HG03354 (cell line): ENCODE results near the gene TOMM5.
"Not testable (repeated sequence)": the region's sequence is repeated elsewhere in the genome, so short reads cannot be mapped to it uniquely, and the experiment has no call there.

Experiments
- ATAC-seq: cut with Tn5 transposase; IDR thresholded peaks from one replicate; pipeline ENCODE4 v1.9.1; 2021; ENCODE audit warnings: mild to moderate bottlenecking; ENCODE audit not compliant: unreplicated experiment, poor library complexity, severe bottlenecking

Gene TOMM5

GRCh38 chr9:37617832-37618231 is 25.4 kb upstream of the TOMM5 start:
- no peak for ATAC-seq

DNA sequence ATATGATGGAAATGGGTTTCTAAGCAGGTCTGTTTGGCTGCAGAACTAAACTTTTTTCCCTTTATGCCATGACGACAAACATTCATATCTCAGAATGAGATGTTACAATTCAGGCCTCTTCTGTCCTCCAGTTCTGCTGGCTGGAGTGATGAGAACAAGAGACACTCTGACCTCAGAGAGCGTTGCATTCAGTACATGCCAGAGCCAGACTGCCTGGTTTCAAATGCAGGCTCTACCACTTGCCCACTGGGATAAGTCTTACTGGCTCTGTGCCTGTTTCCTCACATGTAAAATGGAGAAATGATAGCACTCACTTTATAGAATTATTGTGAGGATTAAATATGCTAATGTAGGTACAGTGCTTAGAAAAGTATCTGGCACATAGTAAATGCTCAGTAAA is 24.8 kb upstream of the TOMM5 start:
- ATAC-seq, result no peak

DNA sequence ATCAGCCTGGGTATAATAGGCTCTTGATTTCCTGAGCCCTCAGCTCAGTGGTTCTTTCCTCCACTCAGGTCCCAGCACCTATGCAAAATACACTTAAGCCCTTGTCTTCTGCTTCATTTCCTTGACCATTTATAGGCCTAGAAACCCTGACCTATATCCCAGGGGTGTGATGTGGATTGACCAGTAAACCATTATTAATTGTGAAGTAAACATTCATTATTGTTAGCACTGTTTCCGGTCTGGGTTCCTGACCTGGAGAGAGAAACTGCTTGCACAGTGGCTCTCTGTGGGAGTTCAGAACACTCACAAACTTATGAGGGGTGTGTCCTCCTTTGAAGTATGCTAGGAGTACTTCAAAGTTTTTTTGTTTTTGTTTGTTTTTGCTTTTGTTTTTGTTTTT is 19.6 kb upstream of the TOMM5 start:
- no peak for ATAC-seq

- ATAC-seq, result no peak
Observed at GRCh38 chr9:37611014-37611413, 18.6 kb upstream of the TOMM5 start.

GRCh38 chr9:37609735-37610397 is 17.5 kb upstream of the TOMM5 start:
- no peak for ATAC-seq

DNA sequence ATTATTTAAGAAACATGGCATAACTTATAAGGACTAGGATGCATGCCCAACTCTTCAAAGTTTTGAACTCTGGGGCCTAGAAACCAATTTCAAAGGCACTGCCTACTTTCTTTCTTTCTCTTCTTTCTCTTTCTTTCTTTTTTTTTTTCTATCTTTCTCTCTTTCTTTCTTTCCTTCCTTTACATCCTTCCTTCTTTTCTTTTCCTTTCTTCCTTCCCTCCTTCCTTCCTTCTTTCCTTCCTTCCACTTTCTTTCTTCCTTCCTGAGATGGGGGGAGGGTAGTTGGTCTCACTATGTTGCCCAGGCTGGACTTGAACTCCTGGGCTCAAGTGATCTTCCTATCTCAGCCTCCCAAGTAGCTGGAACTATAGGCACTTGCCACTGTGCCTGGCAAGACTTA is 15.9 kb upstream of the TOMM5 start:
- ATAC-seq, result no peak

DNA sequence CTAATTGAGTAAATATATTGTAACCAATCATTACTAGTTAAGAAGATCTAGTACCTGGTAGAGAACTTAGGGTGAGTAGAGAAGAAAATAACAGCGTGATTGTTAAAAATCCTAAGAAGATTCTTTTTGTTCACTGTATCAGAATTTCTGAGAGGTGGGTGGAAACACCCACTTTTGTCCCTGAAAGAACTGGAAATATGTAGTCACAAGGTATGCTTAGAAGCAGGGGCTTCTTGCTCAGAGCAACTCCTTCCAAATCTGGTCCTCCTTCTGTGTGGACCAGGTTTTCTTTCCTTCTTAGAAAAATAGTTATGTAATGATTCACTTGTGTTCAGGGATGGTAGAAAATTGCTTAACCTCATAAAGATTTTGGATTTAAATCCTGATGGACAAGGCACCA is 11.9 kb upstream of the TOMM5 start:
- no peak for ATAC-seq

- no peak for ATAC-seq
Observed at GRCh38 chr9:37602817-37603216, 10.4 kb upstream of the TOMM5 start.

GRCh38 chr9:37602061-37602460 is 9.7 kb upstream of the TOMM5 start:
- not testable (repeated sequence) for ATAC-seq

DNA sequence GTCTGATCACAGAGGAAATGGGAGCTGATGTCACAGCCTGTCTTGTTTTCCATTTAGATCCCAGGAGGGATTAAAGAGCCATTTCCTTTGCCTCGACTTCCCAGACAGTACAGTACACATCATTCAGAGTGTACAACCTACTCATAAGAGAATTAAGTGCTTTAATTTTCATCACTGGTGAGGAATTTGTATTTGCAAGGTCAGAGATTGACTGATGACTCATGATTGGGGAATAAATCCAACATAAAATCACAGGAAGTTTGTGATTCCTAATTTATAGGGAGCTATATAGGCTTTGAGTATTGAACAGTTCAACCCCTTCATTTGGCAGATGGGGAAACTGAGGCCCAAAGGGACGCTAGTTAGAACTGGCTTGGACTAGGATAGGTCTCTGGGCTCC is 4.1 kb upstream of the TOMM5 start:
- ATAC-seq, result no peak

- no peak for ATAC-seq
Observed at GRCh38 chr9:37593883-37594448, 1.6 kb upstream of the TOMM5 start.

DNA sequence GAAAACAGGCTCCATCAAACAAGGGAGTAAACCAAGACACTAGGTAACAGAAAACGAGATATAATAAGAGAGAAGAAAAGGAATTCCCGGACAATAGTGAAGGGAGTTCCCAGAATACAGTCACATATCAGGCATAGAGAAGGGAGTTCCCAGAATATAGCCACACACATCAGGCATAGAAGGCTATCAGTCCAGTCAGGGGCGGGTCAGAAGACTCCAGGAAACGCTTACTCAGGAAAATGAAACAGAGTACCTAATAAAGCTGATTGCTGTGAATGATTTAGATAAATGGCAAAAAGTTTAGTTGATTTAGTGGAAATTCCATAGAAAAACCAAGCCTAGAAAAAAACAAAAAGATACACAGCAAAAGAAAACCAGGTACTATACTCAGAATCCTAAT is 4.9 kb downstream of the TOMM5 start:
- ATAC-seq, result no peak

GRCh38 chr9:37583522-37584121 is 8.8 kb downstream of the TOMM5 start:
- ATAC-seq, result no peak

- no peak for ATAC-seq
Observed at GRCh38 chr9:37582548-37583157, 9.7 kb downstream of the TOMM5 start.

DNA sequence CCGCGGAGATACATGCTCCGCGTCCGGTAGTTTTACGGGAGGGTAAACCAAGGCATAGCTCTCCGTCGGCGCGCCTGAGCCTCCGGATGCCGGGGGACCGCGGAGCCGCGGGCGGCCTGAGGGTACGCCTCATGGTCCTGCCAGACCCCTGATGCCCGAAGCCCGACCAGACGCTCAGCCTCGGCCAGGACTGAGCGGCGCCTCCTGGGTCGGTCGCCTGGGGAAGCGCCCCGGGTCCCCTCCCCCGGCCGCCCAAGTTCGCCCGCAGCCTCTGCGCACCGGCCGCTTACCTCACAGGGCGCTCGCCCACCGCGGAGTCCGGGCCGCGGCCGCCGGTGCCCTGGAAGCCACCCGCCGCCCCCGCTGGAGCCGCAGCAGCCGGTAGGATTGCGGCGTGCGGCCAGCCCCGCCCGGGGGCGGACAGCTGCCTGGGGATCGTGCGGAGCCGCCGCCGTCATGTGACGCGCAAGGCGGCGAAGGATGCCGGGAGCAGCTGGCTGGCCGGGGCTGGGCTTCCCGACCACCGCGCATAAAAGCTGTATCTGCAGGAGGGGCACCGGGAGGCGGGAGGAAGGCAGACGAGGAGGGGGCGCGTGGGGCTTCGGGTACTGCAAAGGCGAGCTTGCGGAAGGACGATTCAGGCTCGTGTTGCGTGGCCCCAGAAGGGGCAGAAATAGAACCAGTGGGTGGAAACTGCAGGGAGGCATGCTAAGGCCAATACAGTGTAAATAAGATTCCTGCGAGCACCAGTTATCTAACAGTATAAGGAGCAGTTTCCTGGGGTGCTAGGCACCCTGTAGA is 16.3 kb downstream of the TOMM5 start, which contains the start of gene FBXO10:
FBXO10 (minus strand) TSS at position 460 of the 801 bp plus-strand sequence. CDS start 34,612 bp downstream, outside the sequence.
- ATAC-seq, result peak; percentile 84

GRCh38 chr9:37575511-37575914 is 16.9 kb downstream of the TOMM5 start:
- peak; percentile 65 for ATAC-seq

DNA sequence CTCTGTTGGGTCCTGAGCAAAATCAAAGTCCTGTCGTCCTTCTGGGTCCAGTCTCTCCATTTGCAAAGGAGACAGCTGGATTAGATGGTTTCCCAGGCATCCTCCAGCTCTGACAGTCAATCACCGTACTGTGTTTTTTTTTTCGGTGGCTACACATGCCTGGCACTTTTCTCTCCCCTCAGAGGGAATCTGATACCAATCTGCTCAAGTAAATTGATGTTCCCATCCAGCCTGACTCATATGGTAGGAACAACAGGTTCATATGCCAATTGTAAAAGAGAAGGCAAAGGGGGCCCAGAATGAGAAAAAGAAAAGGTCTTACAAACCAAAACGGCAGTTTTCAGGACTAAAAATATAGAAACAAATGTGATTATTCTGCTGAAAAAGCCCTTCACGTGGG is 17.4 kb downstream of the TOMM5 start:
- ATAC-seq, result no peak

GRCh38 chr9:37574241-37574721 is 18.1 kb downstream of the TOMM5 start:
- ATAC-seq, result no peak

- no peak for ATAC-seq
Observed at GRCh38 chr9:37571282-37571681, 21.1 kb downstream of the TOMM5 start.

- ATAC-seq, result no peak
Observed at GRCh38 chr9:37566716-37567115, 25.7 kb downstream of the TOMM5 start.
